ENCODE data around the gene DYSF.
"Not testable (repeated sequence)": the region's sequence is repeated elsewhere in the genome, so short reads cannot be mapped to it uniquely, and the experiment has no call there.

The DYSF gene

DNA sequence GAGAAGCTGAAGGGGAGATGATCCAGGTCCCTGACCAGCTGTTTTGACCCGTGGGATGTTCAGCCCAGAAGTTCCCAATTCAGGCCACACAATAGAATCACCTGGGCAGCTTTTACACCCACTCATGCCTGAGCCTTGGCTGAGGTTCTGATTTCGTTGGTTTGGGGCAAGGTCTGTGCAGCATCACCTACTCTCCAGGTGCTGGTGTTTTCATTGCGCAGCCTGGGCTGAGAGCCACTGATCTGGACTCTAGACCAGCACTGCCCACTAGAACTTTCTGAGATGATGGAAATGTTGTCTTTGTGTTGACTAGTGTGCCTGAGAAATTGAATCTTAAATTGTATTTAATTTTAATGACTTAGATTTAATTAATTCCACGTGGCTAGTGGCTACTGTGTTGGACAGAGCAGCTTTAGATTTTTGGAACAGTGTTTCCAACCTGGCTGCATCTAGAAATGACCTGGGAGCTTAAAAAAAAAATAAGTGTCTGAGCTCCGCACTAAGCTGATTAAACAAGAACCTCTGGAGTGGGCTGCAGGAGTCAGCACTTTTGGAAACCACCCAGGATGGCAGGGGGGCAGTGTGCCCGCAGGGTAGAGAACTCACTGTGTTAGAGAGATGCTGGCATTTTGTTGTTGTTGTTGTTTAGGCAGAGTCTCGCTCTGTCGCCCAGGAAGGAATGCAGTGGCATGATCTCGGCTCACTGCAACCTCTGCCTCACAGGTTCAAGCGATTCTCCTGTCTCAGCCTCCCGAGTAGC, 33.7 kb downstream of the DYSF start:
- TF ChIP-seq, protein P1, sequence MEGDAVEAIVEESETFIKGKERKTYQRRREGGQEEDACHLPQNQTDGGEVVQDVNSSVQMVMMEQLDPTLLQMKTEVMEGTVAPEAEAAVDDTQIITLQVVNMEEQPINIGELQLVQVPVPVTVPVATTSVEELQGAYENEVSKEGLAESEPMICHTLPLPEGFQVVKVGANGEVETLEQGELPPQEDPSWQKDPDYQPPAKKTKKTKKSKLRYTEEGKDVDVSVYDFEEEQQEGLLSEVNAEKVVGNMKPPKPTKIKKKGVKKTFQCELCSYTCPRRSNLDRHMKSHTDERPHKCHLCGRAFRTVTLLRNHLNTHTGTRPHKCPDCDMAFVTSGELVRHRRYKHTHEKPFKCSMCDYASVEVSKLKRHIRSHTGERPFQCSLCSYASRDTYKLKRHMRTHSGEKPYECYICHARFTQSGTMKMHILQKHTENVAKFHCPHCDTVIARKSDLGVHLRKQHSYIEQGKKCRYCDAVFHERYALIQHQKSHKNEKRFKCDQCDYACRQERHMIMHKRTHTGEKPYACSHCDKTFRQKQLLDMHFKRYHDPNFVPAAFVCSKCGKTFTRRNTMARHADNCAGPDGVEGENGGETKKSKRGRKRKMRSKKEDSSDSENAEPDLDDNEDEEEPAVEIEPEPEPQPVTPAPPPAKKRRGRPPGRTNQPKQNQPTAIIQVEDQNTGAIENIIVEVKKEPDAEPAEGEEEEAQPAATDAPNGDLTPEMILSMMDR (IDR thresholded peaks at IDR 0.05; ENCODE audit: borderline replicate concordance, control extremely low read depth, extremely low read depth, insufficient read depth, missing control alignments), result no peak
- no peak for DNase-seq (ENCODE audit: low spot score)
- in situ Hi-C loops (cut with MboI; ENCODE audit: low sequenced_read_pairs, unreplicated experiment), result no loop called here

DNA sequence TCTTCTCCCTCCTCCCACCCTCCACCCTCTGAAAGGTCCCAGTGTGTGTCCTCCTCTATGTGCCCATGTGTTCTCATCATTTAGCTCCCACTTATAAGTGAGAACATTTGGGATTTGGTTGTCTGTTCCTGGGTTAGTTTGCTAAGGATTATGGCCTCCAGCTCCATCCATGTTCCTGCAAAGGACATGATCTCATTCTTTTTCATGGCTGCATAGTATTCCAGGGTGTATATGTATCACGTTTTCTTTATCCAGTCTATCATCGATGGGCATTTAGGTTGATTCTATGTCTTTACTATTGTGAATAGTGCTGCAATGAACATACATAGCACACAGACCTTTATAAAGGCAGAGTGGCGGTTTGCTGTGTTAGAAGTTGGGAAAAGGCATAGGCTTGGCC, 38.2 kb downstream of the DYSF start:
- DNase-seq (ENCODE audit: low spot score); in situ Hi-C loops (cut with MboI; ENCODE audit: low sequenced_read_pairs, unreplicated experiment): not testable (repeated sequence)

DNA sequence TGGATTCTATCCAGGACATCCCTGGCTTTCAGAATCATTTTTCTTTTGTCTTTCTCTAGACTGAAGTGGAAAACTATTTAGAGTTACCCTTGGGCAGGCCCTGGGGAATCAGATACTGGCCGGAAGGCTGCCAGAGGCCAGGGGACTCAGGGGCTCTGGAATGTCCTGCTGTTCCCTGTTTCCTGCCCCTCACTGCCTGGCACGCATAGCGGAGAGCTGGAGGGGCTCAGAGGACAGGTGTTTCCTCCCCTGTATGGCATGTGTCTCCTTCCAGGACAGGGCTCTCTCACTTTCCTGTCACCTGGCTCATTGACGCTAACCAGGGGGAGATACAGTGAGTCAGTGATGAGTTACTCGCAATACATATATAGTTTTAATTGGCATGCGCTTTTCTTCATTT, 38.8 kb downstream of the DYSF start:
- TF ChIP-seq, protein P1 (IDR thresholded peaks at IDR 0.05; ENCODE audit: borderline replicate concordance, control extremely low read depth, extremely low read depth, insufficient read depth, missing control alignments), result no peak
- no peak for DNase-seq (ENCODE audit: low spot score)
- in situ Hi-C loops (cut with MboI; ENCODE audit: low sequenced_read_pairs, unreplicated experiment), result no loop called here

DNA sequence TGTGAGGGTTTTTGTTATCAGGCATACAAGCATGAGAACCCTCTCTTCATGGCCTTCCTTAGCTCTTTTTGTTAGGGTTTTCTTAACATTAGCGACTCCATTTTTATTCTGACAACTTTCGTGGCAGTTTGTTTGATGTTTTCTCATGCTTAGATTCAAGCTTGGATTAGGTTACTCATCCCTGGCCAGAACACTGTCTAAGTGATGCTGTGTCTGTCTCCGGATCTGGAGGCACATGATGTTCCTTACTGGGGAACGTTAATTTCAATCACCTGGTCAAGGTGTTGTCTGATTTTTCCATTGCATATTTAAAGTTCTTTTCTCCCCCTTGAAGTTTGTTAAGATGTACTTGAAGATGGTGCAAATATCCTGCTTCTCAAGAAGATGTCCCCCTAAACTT, 40.7 kb downstream of the DYSF start:
- DNase-seq (ENCODE audit: low spot score), result no peak
- TF ChIP-seq, protein P1 (IDR thresholded peaks at IDR 0.05; ENCODE audit: borderline replicate concordance, control extremely low read depth, extremely low read depth, insufficient read depth, missing control alignments), result no peak
- in situ Hi-C loops (cut with MboI; ENCODE audit: low sequenced_read_pairs, unreplicated experiment), result no loop called here

DNA sequence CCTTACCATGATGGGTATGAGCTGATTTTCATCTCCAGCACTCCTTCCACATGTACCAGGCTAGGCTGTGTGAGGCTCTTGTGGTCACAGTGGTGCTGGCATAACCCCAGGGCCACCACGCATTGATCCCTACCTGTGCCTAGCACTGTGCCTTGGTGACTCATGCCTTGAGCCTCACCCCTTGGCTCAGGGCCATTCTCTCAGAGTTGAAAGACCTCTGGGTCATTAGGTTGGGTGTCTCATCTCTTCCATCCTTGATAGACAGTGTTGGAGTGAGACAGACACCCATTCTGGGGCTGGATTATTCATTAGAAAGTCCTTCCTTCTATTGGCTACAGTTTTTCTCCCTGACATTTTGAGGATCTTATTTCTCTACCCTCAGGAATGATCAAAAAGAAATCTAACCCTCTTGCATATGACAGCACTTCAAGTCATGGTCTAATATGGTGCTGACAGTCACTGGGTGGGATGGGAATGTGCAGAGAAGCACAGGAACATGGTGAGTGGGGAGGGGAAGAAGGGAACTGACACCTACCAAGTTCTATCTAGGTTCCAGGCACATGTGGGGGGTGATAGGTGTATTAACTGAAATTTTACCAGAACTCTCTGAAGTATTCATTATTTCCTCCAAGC, 41.3 kb downstream of the DYSF start:
- TF ChIP-seq, protein P1 (IDR thresholded peaks at IDR 0.05; ENCODE audit: borderline replicate concordance, control extremely low read depth, extremely low read depth, insufficient read depth, missing control alignments), result no peak
- in situ Hi-C loops (cut with MboI; ENCODE audit: low sequenced_read_pairs, unreplicated experiment), result no loop called here
- DNase-seq (ENCODE audit: low spot score), result no peak

DNA sequence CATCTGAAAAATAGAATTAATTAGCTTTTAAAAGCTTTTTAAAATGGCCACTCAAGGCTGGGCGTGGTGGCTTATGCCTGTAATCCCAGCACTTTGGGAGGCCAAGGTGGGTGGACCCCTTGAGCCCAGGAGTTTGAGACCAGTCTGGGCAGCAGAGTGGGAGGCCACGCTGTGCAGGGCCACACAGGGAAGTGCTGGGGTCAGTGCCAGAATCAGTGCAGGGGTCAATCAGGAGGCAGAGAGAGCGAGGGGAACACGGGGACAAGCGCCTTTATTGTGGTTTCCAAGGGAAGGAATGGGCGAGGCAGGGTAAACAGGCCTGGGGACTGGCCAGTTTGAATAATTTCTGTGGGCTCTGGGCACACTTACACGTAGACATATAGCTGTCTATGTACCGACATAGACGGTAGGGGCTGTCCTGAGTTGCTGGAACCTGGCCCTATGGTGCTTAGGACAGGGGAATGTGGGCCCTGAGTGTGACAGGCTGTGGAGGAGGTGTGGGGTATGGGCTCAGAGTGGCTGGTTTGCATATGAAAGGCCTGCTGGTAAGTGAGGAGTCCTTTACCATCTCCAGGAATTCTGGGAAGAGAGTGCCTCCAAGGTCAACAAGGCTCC, 42.9 kb downstream of the DYSF start:
- TF ChIP-seq, protein P1 (IDR thresholded peaks at IDR 0.05; ENCODE audit: borderline replicate concordance, control extremely low read depth, extremely low read depth, insufficient read depth, missing control alignments), result no peak
- DNase-seq (ENCODE audit: low spot score), result no peak

DNA sequence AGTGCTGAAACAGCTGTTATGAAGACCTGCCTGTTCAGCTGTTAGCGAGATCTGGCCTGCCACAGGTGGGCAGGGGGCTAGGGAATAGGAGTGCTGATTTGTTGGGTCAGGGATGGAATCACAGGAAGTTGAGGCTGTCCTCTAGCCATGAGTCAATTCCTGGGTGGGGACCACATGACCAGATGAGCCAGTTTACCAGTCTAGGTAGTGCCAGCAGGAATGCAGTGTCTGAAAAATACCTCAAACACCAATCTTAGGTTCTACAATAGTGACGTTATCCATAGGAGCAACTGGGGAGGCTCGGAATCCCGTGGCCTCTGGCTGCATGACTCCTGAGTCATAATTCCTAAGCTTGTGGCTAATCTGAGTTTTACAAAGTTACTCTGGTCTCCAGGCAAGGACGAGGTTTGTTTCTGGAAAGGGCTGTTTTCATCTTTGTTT, 44.9 kb downstream of the DYSF start:
- in situ Hi-C loops (cut with MboI; ENCODE audit: low sequenced_read_pairs, unreplicated experiment), result no loop called here

More for the DNA sequence above, 42.9 kb downstream of the DYSF start:
- in situ Hi-C loops (cut with MboI; ENCODE audit: low sequenced_read_pairs, unreplicated experiment), result no loop called here

More for the DNA sequence above, 44.9 kb downstream of the DYSF start:
- TF ChIP-seq, protein P1 (IDR thresholded peaks at IDR 0.05; ENCODE audit: borderline replicate concordance, control extremely low read depth, extremely low read depth, insufficient read depth, missing control alignments), result no peak
- no peak for DNase-seq (ENCODE audit: low spot score)

All from GM13976 (cell line).